K562 (cell line): ENCODE data around the gene MAD2L1BP. TPM values are rescaled to one million over a fixed set of nuclear protein-coding genes. Genes with fewer than 3 reads are reported as not detected.

ENCODE experiments used
- ATAC-seq: fragments of 200-7000 bp; cut with Tn5 transposase; 3 replicates; pipeline ENCODE4 v1.9.1; 2020; ENCODE audit warnings: moderate library complexity
- BruUV-seq: library from RNA; stranded (reverse); fragments of 400-500 nt; replicated peaks from 2 replicates; lab custom pipeline; 2021; lab: Mats Ljungman, UMichigan
- CTCF ChIA-PET: fragments of 300-600 bp; formaldehyde crosslinking; extraction: SDS; loops from one replicate; lab custom pipeline; 2021; ENCODE audit warnings: low intra/inter-chr PET ratio; lab: Yijun Ruan, JAX
- POLR2A ChIA-PET: fragments of 300-600, 350-650 bp; sonication (Branson Sonifier 250); formaldehyde crosslinking; extraction: SDS; loops from one replicate; lab custom pipeline; 2021; ENCODE audit warnings: antibody characterized with exemption, inconsistent platforms; lab: Yijun Ruan, JAX
- DNase-seq, 4 experiments: peaks; one replicate each; pipeline versions ENCODE4 v3.0.0 to v3.0.0-alpha.2; 2011 to 2018; ENCODE audit warnings: low spot score in 3 of 4, mixed read lengths in 3 of 4; ENCODE audit errors: extremely low read depth in 1 of 4
- FAIRE-seq: peaks from 2 replicates; lab custom pipeline; 2011; peaks lifted over from hg19 to GRCh38; lab: Jason Lieb, UNC
- H2AFZ ChIP-seq: 2 replicates; pipeline ENCODE4 v1.6.0; 2011; ENCODE audit warnings: low read depth, low read length, control low read depth, inconsistent platforms
- H3K27ac ChIP-seq: fragments of 200-600 bp; 3 replicates; pipeline ENCODE4 v1.8.0; 2011; ENCODE audit warnings: low read depth, mild to moderate bottlenecking, control low read depth, inconsistent platforms, low read length, moderate library complexity, mixed read lengths; ENCODE audit errors: extremely low read depth
- H3K27me3 ChIP-seq, 2 experiments: fragments of 300-600 bp in 1 of 2; 2 replicates in 1 of 2; 3 replicates in 1 of 2; pipeline versions ENCODE4 v1.6.0 to v1.8.0; 2011; ENCODE audit warnings: inconsistent platforms in 2 of 2, low read length in 2 of 2, mild to moderate bottlenecking in 1 of 2, mixed read lengths in 1 of 2, moderate library complexity in 1 of 2; ENCODE audit not compliant: control insufficient read depth in 2 of 2, insufficient read depth in 2 of 2
- H3K36me3 ChIP-seq: fragments of 300-600 bp; 3 replicates; pipeline ENCODE4 v1.8.0; 2011; ENCODE audit warnings: mild to moderate bottlenecking, low read length, inconsistent platforms; ENCODE audit not compliant: control insufficient read depth, insufficient read depth
- H3K4me1 ChIP-seq, 2 experiments: fragments of 200-600 bp in 1 of 2; replicated peaks in 1 of 2; 2 replicates in 1 of 2; 3 replicates in 1 of 2; pipeline versions ENCODE4 v1.5.1 to v1.8.0; 2011; ENCODE audit warnings: inconsistent platforms in 2 of 2, low read length in 2 of 2, mild to moderate bottlenecking in 1 of 2, mixed read lengths in 1 of 2, moderate library complexity in 1 of 2; ENCODE audit not compliant: control insufficient read depth in 2 of 2, insufficient read depth in 2 of 2
- H3K4me2 ChIP-seq: 2 replicates; pipeline ENCODE4 v1.6.1; 2011; ENCODE audit warnings: low read length, control low read depth, inconsistent platforms, mixed read lengths; ENCODE audit not compliant: insufficient read depth
- H3K4me3 ChIP-seq: fragments of 200-600 bp; sonication (generic), shearing (Covaris generic); 2 replicates; pipeline ENCODE4 v1.5.1; 2016; ENCODE audit warnings: control low read depth, inconsistent platforms
- H3K79me2 ChIP-seq: fragments of 200-600 bp; 3 replicates; pipeline ENCODE4 v1.8.0; 2011; ENCODE audit warnings: low read length, inconsistent platforms; ENCODE audit not compliant: control insufficient read depth, insufficient read depth
- H3K9ac ChIP-seq, 2 experiments: 2 replicates each; pipeline versions ENCODE4 v1.6.0 to v1.6.1; 2011; ENCODE audit warnings: low read depth in 2 of 2, low read length in 2 of 2, control low read depth in 1 of 2, inconsistent platforms in 1 of 2, mild to moderate bottlenecking in 1 of 2, mixed read lengths in 1 of 2; ENCODE audit not compliant: insufficient read depth in 1 of 2
- H3K9me1 ChIP-seq: one replicate; pipeline ENCODE4 v1.6.0; 2011; ENCODE audit warnings: inconsistent platforms, mild to moderate bottlenecking, low read length, moderate library complexity; ENCODE audit not compliant: control insufficient read depth, insufficient read depth
- H3K9me3 ChIP-seq: replicated peaks from 2 replicates; pipeline ENCODE4 v1.5.1; 2011; ENCODE audit warnings: low read depth, low read length, inconsistent platforms; ENCODE audit not compliant: control insufficient read depth, insufficient read depth
- H4K20me1 ChIP-seq: replicated peaks from 2 replicates; pipeline ENCODE4 v1.6.1; 2011; ENCODE audit warnings: low read length, inconsistent platforms, mixed read lengths; ENCODE audit not compliant: control insufficient read depth, insufficient read depth
- HMG20A ChIP-seq: fragments of 450-650 bp; formaldehyde crosslinking; conservative IDR thresholded peaks from 2 replicates; pipeline ENCODE4 v1.4.0; 2020; ENCODE audit warnings: mild to moderate bottlenecking, mixed read lengths
- MTA1 ChIP-seq: fragments of 450-650 bp; IDR thresholded peaks from 2 replicates; pipeline ENCODE4 v1.6.1; 2017; ENCODE audit warnings: borderline replicate concordance
- WGBS: fragments of 100-300 bp; shearing (Covaris generic); methylation state at CpG from one replicate; pipeline ENCODE4 v1.1.6; 2016; ENCODE audit warnings: low coverage, mixed read lengths; ENCODE audit not compliant: insufficient coverage; ENCODE audit errors: missing lambda C conversion rate; 5-methylcytosine and 5-hydroxymethylcytosine counted together
- in situ Hi-C: fragments of 300-500 bp; cut with MboI; formaldehyde crosslinking; loops from 4 replicates; pipeline ENCODE4 v1.15.0; 2018; ENCODE audit warnings: inconsistent platforms, mixed read lengths
- intact Hi-C: fragments of 100-400 bp; cut with micrococcal nuclease; formaldehyde crosslinking; loops from 2 replicates; pipeline ENCODE4 v1.14.2; 2022
- polyA plus RNA-seq, 8 experiments: library from polyadenylated mRNA; depleted of rRNA in 4 of 8; stranded (reverse) in 5 of 8; unstranded in 3 of 8; fragments of >200 nt; fragmentation: Nextera tagmentation in 2 of 8; fragmentation: Illumina TruSeq in 1 of 8; extraction: Ambion mirVana in 2 of 8; extraction: Trizol in 1 of 8; gene quantifications; 2 replicates each; pipeline versions ENCODE4 v1.2.1 to v1.2.3, GENCODE V29; 2011 to 2014; ENCODE audit warnings: inconsistent platforms in 1 of 8, missing spikeins in 1 of 8
- total RNA-seq, 7 experiments: library from RNA; depleted of rRNA in 6 of 7; stranded (reverse); fragments of >200 nt in 6 of 7; fragmentation: Illumina TruSeq in 2 of 7; extraction: Trizol in 2 of 7; gene quantifications; 2 replicates each; pipeline versions ENCODE4 v1.2.1 to v1.2.3, GENCODE V29; 2011 to 2021; ENCODE audit warnings: low replicate concordance in 1 of 7
- TF ChIP-seq, protein P1 (sequence below): fragments of 450-650 bp; IDR thresholded peaks from 2 replicates; pipeline ENCODE4 v1.6.1; 2016; ENCODE audit warnings: missing biosample characterization, missing genetic modification characterization
- TF ChIP-seq, protein P2 (sequence below): sonication (generic); formaldehyde crosslinking; IDR thresholded peaks from 2 replicates; pipeline ENCODE4 v1.8.1; 2023; ENCODE audit warnings: mild to moderate bottlenecking, missing genetic modification reagents

Gene MAD2L1BP
- total and polyA plus RNA-seq, 9 of the 15 experiments (the other 6 are each of a cell fraction or from before 2014, with no cell fraction given) = 69.7 to 321 (median 111) TPM

DNA sequence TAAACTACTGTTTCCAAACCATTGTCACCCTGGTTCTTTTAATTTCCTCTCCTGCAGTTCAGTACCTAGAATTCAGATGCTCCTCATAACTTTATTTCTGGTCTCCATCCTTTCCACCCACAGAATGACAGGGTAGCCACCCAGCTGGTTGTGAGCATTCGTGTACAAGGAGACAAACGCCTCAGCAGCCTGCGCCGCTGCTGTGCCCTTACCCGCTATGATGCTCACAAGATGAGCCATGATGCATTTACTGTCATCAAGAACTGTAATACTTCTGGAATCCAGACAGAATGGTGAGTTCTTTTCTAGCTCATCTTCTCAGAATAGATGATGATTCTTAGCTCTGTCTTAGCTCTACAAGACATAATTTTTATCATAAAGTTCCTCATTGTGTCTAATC lies 25.2 kb upstream of the MAD2L1BP start:
- H3K4me3 ChIP-seq = no peak overlapping the region
- no peak overlapping the region for H2AFZ ChIP-seq
- H3K9ac ChIP-seq = no peak overlapping the region
- no TSS peak for BruUV-seq
- H3K4me1 ChIP-seq = peaks cover 3 to 14% of the 10 kb centered on the region in 2 experiments; a peak in 4 of 5 replicates
- TF ChIP-seq HMG20A (CRISPR knock-in tag) = no peak
- TF ChIP-seq, protein P1, sequence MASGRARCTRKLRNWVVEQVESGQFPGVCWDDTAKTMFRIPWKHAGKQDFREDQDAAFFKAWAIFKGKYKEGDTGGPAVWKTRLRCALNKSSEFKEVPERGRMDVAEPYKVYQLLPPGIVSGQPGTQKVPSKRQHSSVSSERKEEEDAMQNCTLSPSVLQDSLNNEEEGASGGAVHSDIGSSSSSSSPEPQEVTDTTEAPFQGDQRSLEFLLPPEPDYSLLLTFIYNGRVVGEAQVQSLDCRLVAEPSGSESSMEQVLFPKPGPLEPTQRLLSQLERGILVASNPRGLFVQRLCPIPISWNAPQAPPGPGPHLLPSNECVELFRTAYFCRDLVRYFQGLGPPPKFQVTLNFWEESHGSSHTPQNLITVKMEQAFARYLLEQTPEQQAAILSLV (tag) = no peak
- TF ChIP-seq, all 486 proteins: peak for 0
- 96% methylated on average over 5 of the region's 5 CpGs for WGBS
- in situ Hi-C loops = no loop called here
- H3K4me2 ChIP-seq = no peak overlapping the region
- POLR2A ChIA-PET = interaction anchor here (0.7 to 6.5 kb wide), 6 partner anchors 8 to 25 kb away, joined by 3 to 53 read pairs (median 4); partner anchors contain the start of gene GTPBP2
- DNase-seq = no peak
- no peaks in the 10 kb centered on the region for H3K27me3 ChIP-seq
- CTCF ChIA-PET = no interaction called here
- H3K79me2 ChIP-seq = no peaks in the 10 kb centered on the region
- FAIRE-seq = no peak
- no peaks in the 10 kb centered on the region for H3K9me3 ChIP-seq
- intact Hi-C loops = no loop called here
- ATAC-seq = no peak
- peaks cover 71% of the 10 kb centered on the region for H3K36me3 ChIP-seq
- no peak overlapping the region for H3K27ac ChIP-seq
- H4K20me1 ChIP-seq = no peaks in the 10 kb centered on the region
- H3K9me1 ChIP-seq = no peaks in the 10 kb centered on the region

DNA sequence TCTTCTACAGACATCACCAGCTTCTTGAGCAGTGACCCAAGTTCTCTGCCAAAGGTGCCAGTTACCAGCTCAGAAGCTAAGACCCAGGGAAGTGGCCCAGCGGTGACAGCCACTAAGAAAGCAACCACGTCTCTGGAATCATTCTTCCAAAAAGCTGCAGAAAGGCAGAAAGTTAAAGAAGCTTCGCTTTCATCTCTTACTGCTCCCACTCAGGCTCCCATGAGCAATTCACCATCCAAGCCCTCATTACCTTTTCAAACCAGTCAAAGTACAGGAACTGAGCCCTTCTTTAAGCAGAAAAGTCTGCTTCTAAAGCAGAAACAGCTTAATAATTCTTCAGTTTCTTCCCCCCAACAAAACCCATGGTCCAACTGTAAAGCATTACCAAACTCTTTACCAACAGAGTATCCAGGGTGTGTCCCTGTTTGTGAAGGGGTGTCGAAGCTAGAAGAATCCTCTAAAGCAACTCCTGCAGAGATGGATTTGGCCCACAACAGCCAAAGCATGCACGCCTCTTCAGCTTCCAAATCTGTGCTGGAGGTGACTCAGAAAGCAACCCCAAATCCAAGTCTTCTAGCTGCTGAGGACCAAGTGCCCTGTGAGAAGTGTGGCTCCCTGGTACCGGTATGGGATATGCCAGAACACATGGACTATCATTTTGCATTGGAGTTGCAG lies 21.8 kb upstream of the MAD2L1BP start:
- H3K4me3 ChIP-seq = no peak overlapping the region
- no peak for DNase-seq
- no peaks in the 10 kb centered on the region for H3K79me2 ChIP-seq
- TF ChIP-seq MTA1 = no peak
- TF ChIP-seq, protein P2, sequence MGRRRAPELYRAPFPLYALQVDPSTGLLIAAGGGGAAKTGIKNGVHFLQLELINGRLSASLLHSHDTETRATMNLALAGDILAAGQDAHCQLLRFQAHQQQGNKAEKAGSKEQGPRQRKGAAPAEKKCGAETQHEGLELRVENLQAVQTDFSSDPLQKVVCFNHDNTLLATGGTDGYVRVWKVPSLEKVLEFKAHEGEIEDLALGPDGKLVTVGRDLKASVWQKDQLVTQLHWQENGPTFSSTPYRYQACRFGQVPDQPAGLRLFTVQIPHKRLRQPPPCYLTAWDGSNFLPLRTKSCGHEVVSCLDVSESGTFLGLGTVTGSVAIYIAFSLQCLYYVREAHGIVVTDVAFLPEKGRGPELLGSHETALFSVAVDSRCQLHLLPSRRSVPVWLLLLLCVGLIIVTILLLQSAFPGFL = 0 out of 2 replicates have a peak, but pooled peaks have one; percentile 28
- TF ChIP-seq, all 486 proteins: peak for 1
- WGBS = 89% methylated on average over 6 of the region's 6 CpGs
- Histone ChIP-seq H3K27me3 (no peaks in the 10 kb centered on the region), H3K9me1 (no peaks in the 10 kb centered on the region), H4K20me1 (no peaks in the 10 kb centered on the region), H3K36me3 (peaks cover 54% of the 10 kb centered on the region), H3K9ac (no peak overlapping the region), H3K4me2 (no peak overlapping the region), H3K9me3 (no peaks in the 10 kb centered on the region), H3K4me1 (peaks cover 5 to 14% of the 10 kb centered on the region in 2 experiments; a peak in 4 of 5 replicates), H3K27ac (no peak overlapping the region), H2AFZ (no peak overlapping the region)
- FAIRE-seq (no peak), ATAC-seq (no peak)
- intact Hi-C loops (no loop called here), in situ Hi-C loops (no loop called here)
- ChIA-PET CTCF (interaction anchor here (0.8 kb wide), 1 partner anchor 10 kb away, joined by 3 read pairs; no protein-coding TSS in a partner anchor), POLR2A (interaction anchor here (0.6 to 8.4 kb wide), 11 partner anchors 8 to 379 kb away, joined by 3 to 135 read pairs (median 4); partner anchors contain the start of gene GTPBP2)
- TSS peak; percentile 26 for BruUV-seq
